Muscle layer of duodenum (tissue), 2 donors: ENCODE data around the gene HAGHL.
"Not testable (repeated sequence)": the region's sequence is repeated elsewhere in the genome, so short reads cannot be mapped to it uniquely, and the experiment has no call there.

Experiments used
- H3K27ac ChIP-seq: one replicate; pipeline ENCODE4 v1.7.0; 2013; ENCODE audit warnings: mild to moderate bottlenecking, low read length
- H3K27me3 ChIP-seq: one replicate; pipeline ENCODE4 v1.7.0; 2013; ENCODE audit warnings: low read depth, mild to moderate bottlenecking, control low read depth, low read length
- H3K36me3 ChIP-seq, 2 donors: one replicate each; pipeline ENCODE4 v1.7.0; 2013; ENCODE audit warnings: low read length in 2 of 2, control low read depth in 1 of 2, mild to moderate bottlenecking in 1 of 2; ENCODE audit not compliant: insufficient read depth in 2 of 2, control insufficient read depth in 1 of 2
- H3K4me1 ChIP-seq, 2 donors: one replicate each; pipeline ENCODE4 v1.7.0; 2013; ENCODE audit warnings: low read length in 2 of 2, mild to moderate bottlenecking in 2 of 2, control low read depth in 1 of 2, moderate library complexity in 1 of 2; ENCODE audit not compliant: insufficient read depth in 2 of 2, control insufficient read depth in 1 of 2
- H3K4me3 ChIP-seq, 2 donors: one replicate each; pipeline ENCODE4 v1.7.0; 2013; ENCODE audit warnings: low read length in 2 of 2, low read depth in 1 of 2, mild to moderate bottlenecking in 1 of 2
- H3K9me3 ChIP-seq, 2 donors: one replicate each; pipeline ENCODE4 v1.7.0; 2013; ENCODE audit warnings: low read length in 2 of 2, control low read depth in 1 of 2, mild to moderate bottlenecking in 1 of 2; ENCODE audit not compliant: control insufficient read depth in 1 of 2
- donor health status: healthy.

Gene HAGHL

GRCh38 chr16:711548-712320 is 15.2 kb upstream of the HAGHL start:
- no peaks in the 10 kb centered on the region for H3K9me3 ChIP-seq
- no peak overlapping the region for H3K27ac ChIP-seq
- H3K27me3 ChIP-seq = peaks cover 43% of the 10 kb centered on the region
- H3K36me3 ChIP-seq = no peaks in the 10 kb centered on the region
- H3K4me3 ChIP-seq = no peak overlapping the region
- H3K4me1 ChIP-seq = peaks cover 0 to 28% of the 10 kb centered on the region in 2 donors

- not testable (repeated sequence) for H3K4me3 ChIP-seq, H3K9me3 ChIP-seq, H3K27ac ChIP-seq, H3K36me3 ChIP-seq
- H3K27me3 ChIP-seq = peaks cover 36% of the 10 kb centered on the region
- peaks cover 0 to 34% of the 10 kb centered on the region in 2 donors for H3K4me1 ChIP-seq
These were observed 14.1 kb upstream of the HAGHL start for GRCh38 chr16:712740-713250.

DNA sequence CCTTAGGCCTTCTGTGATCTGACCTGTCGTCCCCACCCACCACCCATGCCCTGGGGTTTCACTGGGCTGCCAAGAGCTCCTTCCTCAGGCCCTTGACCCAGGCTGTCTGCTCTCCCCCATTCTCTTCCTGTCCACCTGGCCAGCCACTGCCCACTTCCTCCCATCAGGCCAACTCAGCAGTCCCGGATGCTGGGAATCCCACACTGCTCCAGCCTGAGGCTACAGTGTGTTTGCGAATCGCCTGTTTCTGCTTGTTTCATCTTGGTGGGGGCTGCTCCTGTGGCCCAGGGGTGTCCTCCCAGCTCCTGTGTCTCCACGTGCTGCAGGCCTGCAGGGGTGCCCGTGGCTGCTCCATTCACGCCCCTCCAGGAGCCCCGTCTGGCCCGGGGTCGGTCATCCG is 12.8 kb upstream of the HAGHL start:
- peaks cover 23% of the 10 kb centered on the region for H3K27me3 ChIP-seq
- no peaks in the 10 kb centered on the region for H3K9me3 ChIP-seq
- H3K4me3 ChIP-seq = peak overlapping the region in 1 of 2 donors; percentile 48
- H3K27ac ChIP-seq = no peak overlapping the region
- H3K36me3 ChIP-seq = no peaks in the 10 kb centered on the region
- peaks cover 3 to 42% of the 10 kb centered on the region in 2 donors for H3K4me1 ChIP-seq

- H3K4me3 ChIP-seq = peak within 1 kb of the TSS in 1 of 2 donors; percentile 81
- H3K27me3 ChIP-seq = peaks cover 16% of the 10 kb centered on the region
- no peaks in the 10 kb centered on the region for H3K9me3 ChIP-seq
- H3K4me1 ChIP-seq = peaks cover 4 to 47% of the 10 kb centered on the region in 2 donors
- H3K36me3 ChIP-seq = no peaks in the 10 kb centered on the region
- H3K27ac ChIP-seq = no peak within 1 kb of the TSS
These were observed 12.1 kb upstream of the HAGHL start, which contains the start of gene METRN for GRCh38 chr16:714558-715476. TSS of gene METRN (plus strand) at chr16:715118. CDS start at chr16:715290, 172 bp downstream.

GRCh38 chr16:715477-716199 is 11.3 kb upstream of the HAGHL start:
- peaks cover 9% of the 10 kb centered on the region for H3K27me3 ChIP-seq
- H3K36me3 ChIP-seq = no peaks in the 10 kb centered on the region
- H3K4me3 ChIP-seq = peak overlapping the region in 1 of 2 donors; percentile 81
- H3K27ac ChIP-seq = no peak overlapping the region
- no peaks in the 10 kb centered on the region for H3K9me3 ChIP-seq
- H3K4me1 ChIP-seq = peaks cover 9 to 51% of the 10 kb centered on the region in 2 donors

DNA sequence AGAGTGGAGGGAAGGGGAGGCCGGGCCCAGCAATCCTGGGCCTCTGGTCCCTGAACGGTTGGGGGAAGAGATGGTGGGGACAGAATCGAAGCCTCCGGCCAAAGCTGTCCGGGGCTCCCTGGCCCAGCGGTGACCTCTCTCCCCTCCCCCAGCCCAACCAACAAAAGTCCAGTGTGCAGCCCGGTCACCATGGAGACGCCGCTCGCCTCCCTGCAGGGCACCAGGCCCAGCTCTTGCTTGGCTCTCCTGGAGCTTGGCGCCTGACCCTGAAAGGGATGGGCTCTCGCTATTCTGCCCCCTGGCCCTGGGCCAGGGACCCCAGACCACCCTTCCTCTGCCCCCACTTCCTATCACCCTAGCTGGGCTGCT is 10.7 kb upstream of the HAGHL start:
- peaks cover 9 to 51% of the 10 kb centered on the region in 2 donors for H3K4me1 ChIP-seq
- H3K27ac ChIP-seq = no peak overlapping the region

DNA sequence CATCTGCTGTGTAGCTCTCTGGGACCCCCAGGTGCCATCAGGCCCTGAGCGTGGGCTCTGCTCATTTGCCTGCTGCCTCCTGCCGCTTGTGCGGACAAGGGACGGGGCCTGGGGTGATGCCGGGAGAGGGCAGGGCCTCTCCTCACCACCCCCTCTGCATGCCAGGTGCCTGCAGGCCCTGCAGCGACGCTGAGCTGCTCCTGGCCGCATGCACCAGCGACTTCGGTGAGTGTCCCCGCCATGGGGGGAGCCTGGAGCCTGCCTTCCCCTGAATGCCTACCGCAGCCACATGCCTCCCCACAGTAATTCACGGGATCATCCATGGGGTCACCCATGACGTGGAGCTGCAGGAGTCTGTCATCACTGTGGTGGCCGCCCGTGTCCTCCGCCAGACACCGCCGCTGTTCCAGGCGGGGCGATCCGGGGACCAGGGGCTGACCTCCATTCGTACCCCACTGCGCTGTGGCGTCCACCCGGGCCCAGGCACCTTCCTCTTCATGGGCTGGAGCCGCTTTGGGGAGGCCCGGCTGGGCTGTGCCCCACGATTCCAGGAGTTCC is 10.1 kb upstream of the HAGHL start:
- H3K9me3 ChIP-seq = no peaks in the 10 kb centered on the region
- peak overlapping the region in 1 of 2 donors; percentile 81 for H3K4me3 ChIP-seq
- H3K27me3 ChIP-seq = no peaks in the 10 kb centered on the region
- peaks cover 9 to 57% of the 10 kb centered on the region in 2 donors for H3K4me1 ChIP-seq
- no peaks in the 10 kb centered on the region for H3K36me3 ChIP-seq
- no peak overlapping the region for H3K27ac ChIP-seq

More for the DNA sequence above, 10.7 kb upstream of the HAGHL start:
- no peaks in the 10 kb centered on the region for H3K36me3 ChIP-seq
- peak overlapping the region in 1 of 2 donors; percentile 81 for H3K4me3 ChIP-seq
- peaks cover 4% of the 10 kb centered on the region for H3K27me3 ChIP-seq
- H3K9me3 ChIP-seq = no peaks in the 10 kb centered on the region

GRCh38 chr16:717450-718245 is 9.3 kb upstream of the HAGHL start:
- no peak overlapping the region for H3K4me3 ChIP-seq
- H3K27me3 ChIP-seq = no peaks in the 10 kb centered on the region
- H3K9me3 ChIP-seq = no peaks in the 10 kb centered on the region
- no peaks in the 10 kb centered on the region for H3K36me3 ChIP-seq
- no peak overlapping the region for H3K27ac ChIP-seq
- H3K4me1 ChIP-seq = peaks cover 9 to 62% of the 10 kb centered on the region in 2 donors

DNA sequence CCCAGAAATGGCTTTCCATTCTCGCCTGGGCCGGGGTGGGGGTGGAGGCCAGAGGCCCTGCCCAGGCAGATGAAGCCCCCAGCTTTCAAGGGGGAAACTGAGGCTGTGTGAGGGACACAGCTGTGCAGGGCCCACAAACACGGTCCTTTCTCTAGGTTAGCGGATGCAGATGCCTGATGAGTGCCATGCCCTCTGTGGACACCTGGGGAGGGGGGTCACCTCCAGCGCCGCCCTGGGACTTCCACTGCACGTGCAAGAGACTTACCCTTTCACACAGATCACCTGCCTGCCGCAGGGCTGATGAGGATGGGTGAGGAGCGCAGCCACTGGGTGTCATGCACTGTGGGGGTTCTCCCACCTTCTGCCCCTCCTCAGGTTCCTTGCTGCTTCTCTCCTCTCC is 8.5 kb upstream of the HAGHL start:
- H3K27ac ChIP-seq = no peak overlapping the region
- H3K4me1 ChIP-seq = peaks cover 9 to 62% of the 10 kb centered on the region in 2 donors

DNA sequence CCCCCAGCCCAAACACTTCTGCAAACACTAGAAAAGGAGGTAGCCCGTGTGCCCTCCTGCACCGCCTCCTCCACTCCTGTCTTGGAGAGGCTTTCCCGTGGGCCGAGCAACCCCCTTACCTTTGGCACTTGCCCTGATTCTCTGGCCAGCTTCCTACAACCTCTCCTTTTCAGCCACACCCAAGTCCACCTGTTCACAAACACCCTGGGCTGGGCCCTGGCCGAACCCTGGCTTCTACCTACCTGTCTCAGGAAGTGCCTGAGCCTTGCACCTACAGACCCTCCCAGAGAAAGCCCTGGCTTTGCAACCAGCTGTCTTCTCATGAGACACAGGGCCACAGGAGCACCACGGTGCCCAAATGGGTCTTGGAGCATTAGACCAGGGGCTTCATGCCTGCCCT is 8.0 kb upstream of the HAGHL start:
- H3K9me3 ChIP-seq = no peaks in the 10 kb centered on the region
- no peak overlapping the region for H3K4me3 ChIP-seq
- no peak overlapping the region for H3K27ac ChIP-seq
- peaks cover 9 to 62% of the 10 kb centered on the region in 2 donors for H3K4me1 ChIP-seq
- H3K27me3 ChIP-seq = no peaks in the 10 kb centered on the region
- H3K36me3 ChIP-seq = no peaks in the 10 kb centered on the region

More for the DNA sequence above, 8.5 kb upstream of the HAGHL start:
- no peak overlapping the region for H3K4me3 ChIP-seq
- no peaks in the 10 kb centered on the region for H3K27me3 ChIP-seq
- H3K9me3 ChIP-seq = no peaks in the 10 kb centered on the region
- no peaks in the 10 kb centered on the region for H3K36me3 ChIP-seq
